ENCODE data around the gene PXMP4. TPM values are rescaled to one million over a fixed set of nuclear protein-coding genes. Genes with fewer than 3 reads are reported as not detected.
A peak's percentile ranks its signal among the peaks of the same experiment; 100 is the strongest.

Gene PXMP4
- total and polyA plus RNA-seq, 3 experiments from 2014 or later, result 8.4 to 23.6 (median 9.1) TPM

GRCh38 chr20:33676652-33677645 is 43.2 kb downstream of the PXMP4 start:
- ChIA-PET POLR2A (interaction anchor here (2.9 kb wide), 1 partner anchor 9 kb away, joined by 24 read pairs; the partner anchor contains the start of gene ACTL10), CTCF (interaction anchor here (1.1 to 9.3 kb wide), 3 partner anchors 8 to 10 kb away, joined by 5 to 103 read pairs (median 10); partner anchors contain the start of gene ACTL10)
- Histone ChIP-seq H3K9me3 (ENCODE audit: low read length) (no peaks in the 10 kb centered on the region), H3K36me3 (ENCODE audit: insufficient read depth, low read length) (no peaks in the 10 kb centered on the region), H3K4me1 (ENCODE audit: insufficient read depth, low read length) (peaks cover 52% of the 10 kb centered on the region), H3K27me3 (ENCODE audit: insufficient read depth, low read length, poor library complexity, severe bottlenecking) (no peaks in the 10 kb centered on the region), H3K27ac (ENCODE audit: low read depth, low read length) (no peak overlapping the region), H3K4me3 (ENCODE audit: low read length) (no peak overlapping the region)
- peaks cover 37 to 65% (median 61%) of the 10 kb centered on the region in 3 donors for H3K4me1 Mint-ChIP-seq
- no peaks in the 10 kb centered on the region for H3K27me3 Mint-ChIP-seq
- no peaks in the 10 kb centered on the region for H3K9me3 Mint-ChIP-seq
- no peak overlapping the region for H3K4me3 Mint-ChIP-seq
- peak overlapping the region in 1 of 8 donors; percentile 73 for H3K27ac Mint-ChIP-seq
- DNase-seq, result no peak
- peaks cover 0 to 2% (median 0%) of the 10 kb centered on the region in 3 donors for H3K36me3 Mint-ChIP-seq

GRCh38 chr20:33676121-33676520 is 44.0 kb downstream of the PXMP4 start:
- peaks cover 0 to 2% (median 0%) of the 10 kb centered on the region in 3 donors for H3K36me3 Mint-ChIP-seq
- CTCF ChIA-PET, result interaction anchor here (1.1 to 2.0 kb wide), 2 partner anchors 9 to 10 kb away, joined by 5 to 10 read pairs; partner anchors contain the start of gene ACTL10
- H3K36me3 ChIP-seq (ENCODE audit: insufficient read depth, low read length), result no peaks in the 10 kb centered on the region

GRCh38 chr20:33675136-33675959 is 44.8 kb downstream of the PXMP4 start:
- no peak for DNase-seq
- Mint-ChIP-seq H3K4me1 (peaks cover 34 to 52% (median 49%) of the 10 kb centered on the region in 3 donors), H3K27ac (peak overlapping the region; percentile 1 to 91 (median 56)), H3K27me3 (no peaks in the 10 kb centered on the region), H3K36me3 (peaks cover 0 to 2% (median 0%) of the 10 kb centered on the region in 3 donors), H3K4me3 (peak overlapping the region; percentile 64 to 90 (median 80)), H3K9me3 (no peaks in the 10 kb centered on the region)
- peaks cover 50% of the 10 kb centered on the region for H3K4me1 ChIP-seq (ENCODE audit: insufficient read depth, low read length)
- ChIA-PET CTCF (interaction anchor here (0.9 to 2.0 kb wide), 3 partner anchors 9 to 10 kb away, joined by 3 to 10 read pairs (median 5); partner anchors contain the start of gene ACTL10), POLR2A (no interaction called here)
- H3K36me3 ChIP-seq (ENCODE audit: insufficient read depth, low read length), result no peaks in the 10 kb centered on the region
- peak overlapping the region; percentile 52 for H3K4me3 ChIP-seq (ENCODE audit: low read length)
- H3K27ac ChIP-seq (ENCODE audit: low read depth, low read length), result no peak overlapping the region
- no peaks in the 10 kb centered on the region for H3K27me3 ChIP-seq (ENCODE audit: insufficient read depth, low read length, poor library complexity, severe bottlenecking)
- H3K9me3 ChIP-seq (ENCODE audit: low read length), result no peaks in the 10 kb centered on the region

More at GRCh38 chr20:33676121-33676520, 44.0 kb downstream of the PXMP4 start:
- Mint-ChIP-seq H3K9me3 (no peaks in the 10 kb centered on the region), H3K27me3 (no peaks in the 10 kb centered on the region), H3K4me1 (peaks cover 36 to 57% (median 56%) of the 10 kb centered on the region in 3 donors), H3K4me3 (peak overlapping the region in 4 of 7 donors; percentile 3 to 77 (median 31)), H3K27ac (peak overlapping the region in 1 of 8 donors; percentile 2)
- Histone ChIP-seq H3K4me3 (ENCODE audit: low read length) (no peak overlapping the region), H3K27me3 (ENCODE audit: insufficient read depth, low read length, poor library complexity, severe bottlenecking) (no peaks in the 10 kb centered on the region), H3K9me3 (ENCODE audit: low read length) (no peaks in the 10 kb centered on the region), H3K4me1 (ENCODE audit: insufficient read depth, low read length) (peaks cover 52% of the 10 kb centered on the region), H3K27ac (ENCODE audit: low read depth, low read length) (no peak overlapping the region)
- no peak for DNase-seq
- POLR2A ChIA-PET, result no interaction called here

- H3K4me3 ChIP-seq (ENCODE audit: low read length), result peak within 1 kb of the TSS; percentile 52
- Mint-ChIP-seq H3K4me1 (peaks cover 29 to 43% (median 43%) of the 10 kb centered on the region in 3 donors), H3K9me3 (no peaks in the 10 kb centered on the region), H3K27ac (peak within 1 kb of the TSS; percentile 48 to 96 (median 86)), H3K36me3 (peaks cover 0 to 2% (median 0%) of the 10 kb centered on the region in 3 donors), H3K27me3 (no peaks in the 10 kb centered on the region), H3K4me3 (peak within 1 kb of the TSS; percentile 76 to 93 (median 89))
- ChIA-PET CTCF (interaction anchor here (0.9 to 2.0 kb wide), 2 partner anchors 8 to 10 kb away, joined by 3 to 10 read pairs; partner anchors contain the start of gene ACTL10), POLR2A (no interaction called here)
- no peaks in the 10 kb centered on the region for H3K27me3 ChIP-seq (ENCODE audit: insufficient read depth, low read length, poor library complexity, severe bottlenecking)
- peaks cover 42% of the 10 kb centered on the region for H3K4me1 ChIP-seq (ENCODE audit: insufficient read depth, low read length)
- H3K9me3 ChIP-seq (ENCODE audit: low read length), result no peaks in the 10 kb centered on the region
- no peaks in the 10 kb centered on the region for H3K36me3 ChIP-seq (ENCODE audit: insufficient read depth, low read length)
- DNase-seq, result peak; percentile 44 to 68 (median 55)
- peak within 1 kb of the TSS; percentile 78 for H3K27ac ChIP-seq (ENCODE audit: low read depth, low read length)
These were observed 45.6 kb downstream of the PXMP4 start, which contains the start of gene NECAB3 for GRCh38 chr20:33674294-33675135. TSS of gene NECAB3 (minus strand) at chr20:33674428. CDS start at chr20:33674352, 76 bp downstream.

- Mint-ChIP-seq H3K4me3 (peak overlapping the region; percentile 68 to 93 (median 89)), H3K4me1 (peaks cover 22 to 39% (median 34%) of the 10 kb centered on the region in 3 donors), H3K9me3 (no peaks in the 10 kb centered on the region), H3K27me3 (no peaks in the 10 kb centered on the region), H3K36me3 (peaks cover 0 to 2% (median 0%) of the 10 kb centered on the region in 3 donors), H3K27ac (peak overlapping the region; percentile 37 to 96 (median 85))
- ChIA-PET CTCF (no interaction called here), POLR2A (no interaction called here)
- peaks cover 33% of the 10 kb centered on the region for H3K4me1 ChIP-seq (ENCODE audit: insufficient read depth, low read length)
- peak overlapping the region; percentile 78 for H3K27ac ChIP-seq (ENCODE audit: low read depth, low read length)
- DNase-seq, result no peak
- H3K9me3 ChIP-seq (ENCODE audit: low read length), result no peaks in the 10 kb centered on the region
- peak overlapping the region; percentile 40 for H3K4me3 ChIP-seq (ENCODE audit: low read length)
- no peaks in the 10 kb centered on the region for H3K27me3 ChIP-seq (ENCODE audit: insufficient read depth, low read length, poor library complexity, severe bottlenecking)
- no peaks in the 10 kb centered on the region for H3K36me3 ChIP-seq (ENCODE audit: insufficient read depth, low read length)
These were observed 46.5 kb downstream of the PXMP4 start for GRCh38 chr20:33673410-33674293.

- Mint-ChIP-seq H3K9me3 (no peaks in the 10 kb centered on the region), H3K4me1 (peaks cover 21 to 39% (median 33%) of the 10 kb centered on the region in 3 donors), H3K4me3 (peak overlapping the region; percentile 68 to 91 (median 89)), H3K36me3 (peaks cover 0 to 2% (median 0%) of the 10 kb centered on the region in 3 donors), H3K27ac (peak overlapping the region in 7 of 8 donors; percentile 37 to 96 (median 79)), H3K27me3 (no peaks in the 10 kb centered on the region)
- Histone ChIP-seq H3K9me3 (ENCODE audit: low read length) (no peaks in the 10 kb centered on the region), H3K4me1 (ENCODE audit: insufficient read depth, low read length) (peaks cover 33% of the 10 kb centered on the region), H3K27me3 (ENCODE audit: insufficient read depth, low read length, poor library complexity, severe bottlenecking) (no peaks in the 10 kb centered on the region), H3K27ac (ENCODE audit: low read depth, low read length) (peak overlapping the region; percentile 78), H3K4me3 (ENCODE audit: low read length) (peak overlapping the region; percentile 40), H3K36me3 (ENCODE audit: insufficient read depth, low read length) (no peaks in the 10 kb centered on the region)
- CTCF ChIA-PET, result no interaction called here
- no peak for DNase-seq
- POLR2A ChIA-PET, result no interaction called here
These were observed 47.0 kb downstream of the PXMP4 start for GRCh38 chr20:33673114-33673409.
